Ovary (tissue), 9 donors: Measurements from ENCODE around the gene MRTFA. TPM values are rescaled to one million over a fixed set of nuclear protein-coding genes. Genes with fewer than 3 reads are reported as not detected.

Experiments
- DNase-seq, 5 donors: peaks; one replicate each; pipeline ENCODE4 v3.0.0-alpha.2; 2019 to 2020
- H3K27ac ChIP-seq, 2 donors: fragments of 200-600 bp; one replicate each; pipeline versions ENCODE4 v1.5.1 to v1.8.0; 2019 to 2022
- H3K27me3 ChIP-seq: fragments of 200-600 bp; one replicate; pipeline ENCODE4 v1.8.0; 2022
- H3K36me3 ChIP-seq: fragments of 200-600 bp; sonication (generic); one replicate; pipeline ENCODE4 v1.5.1; 2019
- H3K4me1 ChIP-seq: one replicate; pipeline ENCODE4 v1.8.1; 2013; ENCODE audit warnings: mild to moderate bottlenecking, moderate library complexity; ENCODE audit not compliant: insufficient read depth
- H3K4me3 ChIP-seq: fragments of 200-600 bp; sonication (generic); one replicate; pipeline ENCODE4 v1.5.1; 2017
- H3K9me3 ChIP-seq, 2 donors: fragments of 200-600 bp in 1 of 2; sonication (generic) in 1 of 2; one replicate each; pipeline versions ENCODE4 v1.5.1 to v1.8.1; 2013 to 2019; ENCODE audit warnings: mild to moderate bottlenecking in 1 of 2, moderate library complexity in 1 of 2
- CTCF ChIP-seq, 3 donors: fragments of 450-650 bp in 2 of 3; fragments of 200-600 bp in 1 of 3; IDR thresholded peaks; one replicate each; pipeline versions ENCODE4 v1.5.1 to v1.8.0; 2016 to 2022; ENCODE audit warnings: antibody characterized with exemption in 3 of 3, mild to moderate bottlenecking in 1 of 3
- EP300 ChIP-seq: sonication (generic); formaldehyde crosslinking; IDR thresholded peaks from one replicate; pipeline ENCODE4 v1.6.1; 2017; ENCODE audit warnings: antibody characterized with exemption
- POLR2A ChIP-seq: fragments of 450-650 bp; IDR thresholded peaks from one replicate; pipeline ENCODE4 v1.6.1; 2017; ENCODE audit warnings: antibody characterized with exemption, mild to moderate bottlenecking, moderate library complexity
- WGBS, 3 donors: extraction: QIAGEN DNeasy Blood & Tissue Kit in 1 of 3; methylation state at CpG; one replicate each; pipeline versions ENCODE4 v1.1.5 to v1.1.7; 2013 to 2017; 5-methylcytosine and 5-hydroxymethylcytosine counted together
- intact Hi-C, 4 donors: fragments of 100-400 bp; cut with DNase I; formaldehyde crosslinking; loops; one replicate each; pipeline versions ENCODE4 v1.11.0 to v1.15.1; 2022 to 2023
- polyA plus RNA-seq, 2 donors: library from polyadenylated mRNA; stranded (reverse); fragments of 200-250 nt in 1 of 2; fragments of 350-450 nt in 1 of 2; fragmentation: Illumina TruSeq in 1 of 2; extraction: RNeasy Lipid Tissue Mini Kit (QIAGEN cat#74804) in 1 of 2; gene quantifications; one replicate each; pipeline ENCODE4 v1.2.3, GENCODE V29; 2013 to 2014
- total RNA-seq, 7 donors: library from RNA; depleted of rRNA in 2 of 7; stranded (reverse); fragments of >200 nt in 2 of 7; fragmentation: NEBNext Ultra II Directional in 3 of 7; extraction: Animal tissue kit (Norgen Biotek cat#: 25700) in 3 of 7; gene quantifications; one replicate each; pipeline versions ENCODE4 v1.1.0 to v1.2.4, GENCODE V29; 2016 to 2023
- donor health status: DM: no; HTN: no; CAD: no; lungs with moderate emphysema.
- donor health status: DM: no; HTN: no; CAD: no.
- donor health status: Bipolar disorder and iron deficiency.
- donor health status: DM: yes; HTN: yes; CAD: no.
- donor health status: DM: no; HTN: no; CAD: no.
- donor health status: DM: yes; HTN: yes; CAD: no.

Gene MRTFA
- total and polyA plus RNA-seq, 9 donors: 15.4 to 59.7 (median 54.9) TPM

DNA sequence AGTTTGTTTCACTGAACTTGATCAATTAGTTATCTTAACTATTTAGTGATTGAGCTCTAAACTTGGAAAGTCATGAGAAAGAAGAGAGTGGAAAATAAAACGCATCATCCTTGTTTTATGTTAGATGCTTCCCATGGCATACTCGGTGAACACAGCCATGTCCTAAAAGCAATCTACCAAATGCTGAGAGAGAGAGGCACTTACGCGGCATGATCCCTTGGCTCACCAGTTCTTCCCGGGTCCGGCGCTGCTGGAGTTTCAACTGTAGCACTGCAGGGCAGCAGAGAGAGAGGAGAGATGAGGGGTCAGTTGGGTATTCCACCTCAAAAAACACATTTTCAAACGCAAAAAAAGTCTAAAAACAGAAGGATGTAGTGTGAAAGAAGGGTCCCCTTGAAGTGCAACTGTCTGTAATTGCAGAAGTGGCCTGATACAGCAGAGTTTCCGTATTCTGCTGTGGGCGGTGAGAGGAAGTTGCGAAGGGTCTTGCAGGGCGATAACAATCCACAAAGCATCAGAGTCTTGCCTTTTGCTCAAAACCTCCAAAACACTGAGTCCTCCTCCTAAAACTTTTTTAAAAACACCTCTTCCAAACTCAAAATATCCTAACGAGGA lies 173.4 kb downstream of the MRTFA start:
- 83 to 92% (median 87%) methylated on average over 13 of the region's 13 CpGs for WGBS, 3 donors
- Histone ChIP-seq H3K9me3 (no peaks in the 10 kb centered on the region), H3K4me1 (peaks cover 2% of the 10 kb centered on the region), H3K36me3 (no peaks in the 10 kb centered on the region), H3K27ac (no peak overlapping the region), H3K27me3 (no peaks in the 10 kb centered on the region), H3K4me3 (no peak overlapping the region)
- intact Hi-C loops: no loop called here
- no peak for DNase-seq
- no peak for TF ChIP-seq EP300

DNA sequence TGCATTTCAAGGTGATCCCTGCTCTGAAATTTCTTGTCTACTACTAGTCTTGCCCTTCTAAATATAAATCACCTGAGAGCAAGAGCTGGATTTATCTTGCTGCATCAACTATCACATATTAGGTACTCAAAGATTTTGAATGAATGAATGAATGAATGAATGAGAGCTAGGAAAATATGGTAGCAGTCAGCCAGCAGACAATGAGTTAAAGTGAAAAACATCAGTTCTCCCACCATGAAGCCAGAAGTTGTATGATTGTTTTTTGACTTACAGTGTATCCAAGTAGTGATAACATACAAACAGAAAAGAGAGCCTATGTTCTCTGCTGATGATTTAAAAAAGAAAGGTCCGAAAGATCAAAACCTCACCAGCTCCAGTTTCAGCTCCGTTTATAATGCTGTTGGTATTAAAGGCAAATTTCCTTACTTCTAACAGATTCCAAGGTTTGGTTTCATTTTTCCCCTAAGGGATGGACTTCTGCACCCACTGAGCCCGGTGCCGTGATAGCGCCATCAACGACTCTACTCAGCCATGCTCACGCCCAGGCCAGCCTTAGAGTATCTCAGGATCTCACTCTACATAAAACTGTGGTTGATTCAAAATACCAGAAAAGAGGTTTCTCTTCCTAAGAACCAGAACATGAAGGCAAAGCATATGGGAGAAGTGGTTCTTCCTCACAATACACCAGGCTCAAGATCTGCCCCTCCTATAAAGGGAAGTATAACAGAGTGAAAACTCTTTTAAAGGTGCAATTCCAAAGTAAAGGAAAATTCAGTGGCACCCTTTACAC lies 174.1 kb downstream of the MRTFA start:
- no peak overlapping the region for H3K27ac ChIP-seq
- H3K4me3 ChIP-seq: no peak overlapping the region
- H3K4me1 ChIP-seq: peaks cover 2% of the 10 kb centered on the region
- TF ChIP-seq CTCF (IDR thresholded peaks at IDR 0.05) (no peak), EP300 (no peak), POLR2A (no peak)
- no peak for DNase-seq
- intact Hi-C loops: no loop called here
- H3K9me3 ChIP-seq: no peaks in the 10 kb centered on the region
- H3K27me3 ChIP-seq: no peaks in the 10 kb centered on the region
- H3K36me3 ChIP-seq: no peaks in the 10 kb centered on the region
- 47 to 60% (median 53%) methylated on average over 7 of the region's 7 CpGs for WGBS, 3 donors

DNA sequence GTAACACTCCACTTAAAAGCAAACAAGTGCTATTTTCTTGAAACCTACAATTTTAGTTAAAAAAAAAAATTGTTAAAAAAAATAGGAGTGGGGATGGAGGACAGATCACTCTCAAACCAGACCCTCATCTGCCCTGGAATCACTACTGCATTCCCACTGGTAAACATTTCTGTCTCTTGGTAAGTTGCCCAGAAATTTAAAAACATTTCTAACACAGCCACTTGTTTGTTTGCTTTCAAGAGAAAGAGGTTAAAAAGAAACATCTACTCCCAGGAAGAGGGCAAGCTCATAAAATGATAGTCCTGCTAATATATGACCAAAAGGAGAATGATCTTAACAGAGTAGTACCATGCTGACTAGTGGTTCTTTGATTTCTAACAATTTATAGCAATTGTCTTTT lies 182.8 kb downstream of the MRTFA start:
- TF ChIP-seq EP300 (no peak), CTCF (IDR thresholded peaks at IDR 0.05) (no peak), POLR2A (no peak)
- DNase-seq: no peak
- intact Hi-C loops: no loop called here
- no peak overlapping the region for H3K27ac ChIP-seq
- H3K4me3 ChIP-seq: no peak overlapping the region
- peaks cover 16% of the 10 kb centered on the region for H3K4me1 ChIP-seq
- H3K9me3 ChIP-seq: no peaks in the 10 kb centered on the region
- no peaks in the 10 kb centered on the region for H3K36me3 ChIP-seq
- no peaks in the 10 kb centered on the region for H3K27me3 ChIP-seq

DNA sequence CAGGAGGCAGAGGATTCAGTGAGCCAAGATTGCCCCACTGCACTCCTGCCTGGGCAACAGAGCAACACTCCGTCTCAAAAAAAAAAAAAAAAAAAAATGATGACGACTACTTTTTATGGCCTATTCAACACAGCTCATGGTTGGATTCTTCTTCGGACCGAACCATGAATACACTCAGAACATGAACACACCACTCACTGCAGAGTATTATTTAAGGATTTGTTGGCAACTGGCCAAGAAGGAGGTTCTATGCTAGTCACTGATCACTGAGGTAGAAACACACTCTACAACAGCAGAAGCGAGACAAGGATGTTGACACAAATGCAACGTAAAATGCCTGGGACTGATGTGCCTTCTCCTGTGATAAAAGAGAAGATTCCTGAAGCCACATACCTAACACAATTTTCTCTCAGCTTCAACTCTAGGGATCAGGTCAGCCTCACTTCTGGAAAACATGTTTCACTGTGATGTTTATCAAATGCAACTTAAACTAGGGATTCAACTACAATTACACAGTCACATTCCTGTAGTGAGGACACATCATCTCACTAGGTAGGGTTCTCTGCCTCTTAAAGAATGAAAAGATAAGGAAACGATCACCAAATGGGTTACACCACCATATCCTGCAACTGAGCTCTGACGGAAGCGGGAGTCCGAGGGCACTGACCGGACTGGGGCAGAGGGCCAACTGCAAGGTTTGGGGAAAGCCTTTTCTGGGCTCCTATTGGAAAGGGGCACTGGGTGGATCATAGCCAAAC lies 183.6 kb downstream of the MRTFA start:
- intact Hi-C loops: no loop called here
- Histone ChIP-seq H3K36me3 (no peaks in the 10 kb centered on the region), H3K4me3 (no peak overlapping the region), H3K9me3 (no peaks in the 10 kb centered on the region), H3K27me3 (no peaks in the 10 kb centered on the region), H3K27ac (no peak overlapping the region), H3K4me1 (peaks cover 18% of the 10 kb centered on the region)
- WGBS, 3 donors: 77 to 81% (median 78%) methylated on average over 11 of the region's 11 CpGs
- DNase-seq: no peak
- TF ChIP-seq CTCF (IDR thresholded peaks at IDR 0.05) (no peak), POLR2A (no peak), EP300 (no peak)
